RWPE2 (cell line): Measurements from ENCODE around the gene GPR150.
A peak's percentile ranks its signal among the peaks of the same experiment; 100 is the strongest.

Source experiments
- ATAC-seq: fragments of 200-7000 bp; cut with Tn5 transposase; 3 replicates; pipeline ENCODE4 v1.9.1; 2021; ENCODE audit warnings: low read depth
- DNase-seq: peaks from one replicate; pipeline ENCODE4 v3.0.0-alpha.2; 2020; ENCODE audit warnings: low spot score
- H3K27ac ChIP-seq: fragments of 450-650 bp; 2 replicates; pipeline ENCODE4 v1.5.1; 2017; ENCODE audit warnings: mild to moderate bottlenecking; ENCODE audit not compliant: poor library complexity, severe bottlenecking
- H3K27me3 ChIP-seq: fragments of 250-450 bp; sonication (Bioruptor Pico); 2 replicates; pipeline ENCODE4 v1.5.1; 2021; ENCODE audit warnings: mild to moderate bottlenecking, moderate library complexity; ENCODE audit not compliant: insufficient read depth, poor library complexity, severe bottlenecking
- H3K36me3 ChIP-seq: fragments of 250-450 bp; sonication (Bioruptor Pico); 2 replicates; pipeline ENCODE4 v1.5.1; 2020; ENCODE audit warnings: low read depth, mild to moderate bottlenecking, moderate library complexity
- H3K4me1 ChIP-seq: fragments of 250-450 bp; sonication (Bioruptor Pico); 2 replicates; pipeline ENCODE4 v1.5.1; 2021; ENCODE audit warnings: mild to moderate bottlenecking, moderate library complexity; ENCODE audit not compliant: insufficient read depth, poor library complexity, severe bottlenecking
- H3K4me3 ChIP-seq: fragments of 250-450 bp; sonication (Bioruptor Pico); 2 replicates; pipeline ENCODE4 v1.5.1; 2021; ENCODE audit warnings: mild to moderate bottlenecking, moderate library complexity; ENCODE audit not compliant: severe bottlenecking
- H3K9me3 ChIP-seq: fragments of 250-450 bp; sonication (Bioruptor Pico); 2 replicates; pipeline ENCODE4 v1.5.1; 2021; ENCODE audit warnings: mild to moderate bottlenecking, moderate library complexity; ENCODE audit not compliant: severe bottlenecking
- CTCF ChIP-seq: fragments of 450-650 bp; IDR thresholded peaks from one replicate; pipeline ENCODE4 v1.5.1; 2017; ENCODE audit warnings: mild to moderate bottlenecking, moderate library complexity; ENCODE audit not compliant: poor library complexity, severe bottlenecking

The GPR150 gene

GRCh38 chr5:95615164-95615467, 4.8 kb upstream of the GPR150 start:
- Histone ChIP-seq H3K27ac (no peak overlapping the region), H3K9me3 (peaks cover 4% of the 10 kb centered on the region), H3K36me3 (no peaks in the 10 kb centered on the region; the same call in 1 of the 2 replicates), H3K4me1 (peaks cover 18% of the 10 kb centered on the region), H3K27me3 (no peaks in the 10 kb centered on the region), H3K4me3 (no peak overlapping the region)
- ATAC-seq (no peak), DNase-seq (no peak)
- no peak for TF ChIP-seq CTCF

- DNase-seq (peak; percentile 91), ATAC-seq (peak; percentile 96)
Observed at GRCh38 chr5:95617057-95617456, 2.8 kb upstream of the GPR150 start.

GRCh38 chr5:95619096-95619495, 791 bp upstream of the GPR150 start:
- Histone ChIP-seq H3K27me3 (no peaks in the 10 kb centered on the region), H3K27ac (no peak overlapping the region), H3K9me3 (no peaks in the 10 kb centered on the region), H3K4me1 (peaks cover 18% of the 10 kb centered on the region), H3K36me3 (no peaks in the 10 kb centered on the region; the same call in 1 of the 2 replicates), H3K4me3 (no peak overlapping the region)
- no peak for TF ChIP-seq CTCF
- DNase-seq, result no peak
- ATAC-seq, result no peak

More at GRCh38 chr5:95617057-95617456, 2.8 kb upstream of the GPR150 start:
- Histone ChIP-seq H3K4me3 (no peak overlapping the region), H3K9me3 (peaks cover 4% of the 10 kb centered on the region), H3K36me3 (no peaks in the 10 kb centered on the region; the same call in 1 of the 2 replicates), H3K27ac (peak overlapping the region; percentile 81), H3K4me1 (peaks cover 18% of the 10 kb centered on the region), H3K27me3 (no peaks in the 10 kb centered on the region)
- no peak for TF ChIP-seq CTCF

GRCh38 chr5:95619514-95620029, 315 bp upstream of the GPR150 start:
- DNase-seq, result no peak
- no peaks in the 10 kb centered on the region for H3K9me3 ChIP-seq
- no peak for ATAC-seq
- H3K27me3 ChIP-seq, result no peaks in the 10 kb centered on the region
- H3K4me3 ChIP-seq, result no peak overlapping the region
- H3K4me1 ChIP-seq, result peaks cover 18% of the 10 kb centered on the region
- H3K27ac ChIP-seq, result no peak overlapping the region
- no peaks in the 10 kb centered on the region; the same call in 1 of the 2 replicates for H3K36me3 ChIP-seq
- no peak for TF ChIP-seq CTCF
